HG03039 (cell line): ENCODE data around the gene KLHL40.
"Not testable (repeated sequence)": the region's sequence is repeated elsewhere in the genome, so short reads cannot be mapped to it uniquely, and the experiment has no call there.

Experiments
- ATAC-seq: cut with Tn5 transposase; IDR thresholded peaks from one replicate; pipeline ENCODE4 v1.9.1; 2021; ENCODE audit warnings: mild to moderate bottlenecking, moderate library complexity; ENCODE audit not compliant: unreplicated experiment

Gene KLHL40

GRCh38 chr3:42717306-42717705 is 32.0 kb downstream of the KLHL40 start:
- ATAC-seq = no peak

GRCh38 chr3:42718338-42718737 is 33.0 kb downstream of the KLHL40 start:
- no peak for ATAC-seq

GRCh38 chr3:42719002-42719401 is 33.7 kb downstream of the KLHL40 start:
- ATAC-seq = no peak

DNA sequence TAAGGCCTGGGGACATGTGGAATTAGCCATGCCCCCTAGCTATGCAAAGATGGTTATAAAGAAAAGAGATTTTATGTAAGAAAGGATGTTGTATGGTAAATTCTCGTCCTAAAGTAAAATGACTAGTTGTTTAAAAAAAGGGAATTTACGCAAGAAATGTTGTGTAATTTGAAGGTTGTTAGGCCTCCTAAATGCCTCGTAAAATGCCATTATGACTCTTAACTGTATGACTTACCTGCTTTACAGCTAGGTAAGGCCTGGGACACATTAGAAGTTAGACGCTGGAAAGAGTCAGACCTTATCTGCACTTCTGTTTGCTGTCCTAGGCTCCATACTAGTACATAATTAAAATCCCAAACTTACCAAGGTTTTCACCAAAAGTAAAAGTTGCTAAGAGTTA is 34.8 kb downstream of the KLHL40 start:
- no peak for ATAC-seq

GRCh38 chr3:42721690-42722089 is 36.4 kb downstream of the KLHL40 start:
- no peak for ATAC-seq

DNA sequence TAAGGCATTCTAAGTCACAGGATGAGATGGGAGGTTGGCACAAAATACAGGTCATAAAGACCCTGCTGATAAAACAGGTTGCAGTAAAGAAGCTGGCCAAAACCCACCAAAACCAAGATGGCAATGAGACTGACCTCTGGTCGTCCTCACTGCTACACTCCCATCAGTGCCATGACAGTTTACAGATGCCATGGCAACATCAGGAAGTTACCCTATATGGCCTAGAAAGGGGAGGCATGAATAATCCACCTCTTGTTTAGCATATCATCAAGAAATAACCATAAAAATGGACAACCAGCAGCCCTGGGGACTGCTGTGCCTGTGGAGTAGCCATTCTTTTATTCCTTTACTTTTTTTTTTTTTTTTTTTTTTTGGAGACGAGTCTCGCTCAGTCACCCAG is 37.1 kb downstream of the KLHL40 start:
- ATAC-seq = not testable (repeated sequence)

DNA sequence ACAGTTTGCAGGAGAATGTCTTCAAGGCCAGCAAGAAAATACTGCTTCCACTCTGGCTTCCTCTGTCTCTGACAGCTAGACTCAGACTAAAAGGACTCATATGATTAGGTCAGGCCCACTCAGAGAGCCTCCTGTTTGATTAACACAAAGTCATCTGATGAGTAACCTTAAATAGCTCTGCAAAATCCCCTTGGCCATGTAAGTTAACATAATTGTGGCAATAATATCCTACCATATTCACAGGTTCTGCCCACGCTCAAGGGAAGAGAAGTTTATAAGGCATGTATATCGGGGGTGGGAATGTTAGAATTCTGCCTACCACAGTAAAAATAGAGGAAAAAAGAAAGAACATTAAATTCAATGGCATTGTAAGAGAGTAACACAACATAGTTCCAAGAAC is 37.9 kb downstream of the KLHL40 start:
- no peak for ATAC-seq

GRCh38 chr3:42725454-42725853 is 40.1 kb downstream of the KLHL40 start:
- ATAC-seq = no peak

GRCh38 chr3:42728056-42728455 is 42.7 kb downstream of the KLHL40 start:
- no peak for ATAC-seq

DNA sequence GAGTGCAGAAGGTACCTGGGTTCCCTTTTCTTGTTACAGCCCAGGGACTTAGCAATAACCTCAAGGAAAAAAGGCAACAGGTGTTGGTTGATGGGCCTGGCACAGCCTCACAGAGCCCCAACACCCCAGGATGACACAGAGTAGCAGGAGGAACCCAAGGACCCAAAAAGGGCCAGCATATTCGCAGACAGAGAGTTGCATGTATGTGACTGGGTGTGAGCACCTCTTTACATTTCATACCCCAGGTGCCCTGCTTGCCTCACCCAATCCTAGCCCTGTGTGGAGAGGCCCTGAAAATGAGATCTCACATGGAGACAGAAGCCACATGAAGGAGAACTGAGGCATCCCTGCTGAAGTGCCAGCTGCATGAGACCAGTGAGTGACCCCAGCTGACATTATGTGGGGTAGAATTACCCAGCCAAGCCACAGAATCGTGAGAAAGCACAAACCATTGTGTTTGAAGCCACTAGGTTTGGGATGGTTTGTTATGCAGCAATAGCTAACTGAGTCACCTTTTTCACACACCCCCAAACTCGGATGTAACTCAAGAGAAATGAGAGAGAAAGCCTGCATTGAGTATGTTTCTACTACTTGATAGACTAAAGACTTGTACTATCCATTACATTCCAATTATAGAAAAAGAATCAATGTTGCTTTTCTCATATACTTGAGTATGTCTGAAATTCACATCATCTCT is 43.5 kb downstream of the KLHL40 start:
- no peak for ATAC-seq

DNA sequence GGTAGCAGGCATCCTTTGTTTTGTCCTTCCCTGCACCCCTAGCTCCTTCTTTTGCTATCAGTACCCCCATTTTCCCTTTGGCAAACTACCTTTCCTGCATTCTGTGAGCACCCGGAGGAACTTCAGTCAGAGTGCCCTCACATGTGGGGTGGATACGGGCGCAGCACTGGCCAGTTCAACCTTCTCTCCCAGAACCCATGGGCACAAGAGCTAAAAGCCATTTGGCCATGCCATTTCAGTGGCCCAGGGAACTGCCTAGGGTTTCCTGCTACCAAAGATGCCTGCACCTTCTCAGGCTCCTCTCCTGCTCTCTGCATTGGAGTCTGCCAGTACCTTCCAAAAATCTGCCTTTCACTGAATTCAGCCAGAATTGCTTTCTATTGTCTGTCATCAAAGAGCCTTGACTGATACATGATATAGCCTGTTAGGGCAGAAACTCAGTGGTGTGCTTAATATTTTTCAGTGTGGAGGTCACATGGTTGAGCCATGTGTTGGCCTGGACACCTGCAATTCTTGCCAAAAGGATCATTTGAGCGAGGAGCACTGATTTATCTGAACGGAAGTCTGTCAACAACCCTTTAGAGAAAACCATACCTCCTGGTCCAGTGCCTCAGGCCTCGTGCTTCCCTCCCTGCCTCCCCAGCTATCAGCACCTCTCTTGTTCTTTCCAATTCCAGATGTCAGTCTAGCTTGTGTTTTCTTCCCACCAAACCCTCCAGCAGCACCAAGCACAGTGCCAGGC is 44.2 kb downstream of the KLHL40 start:
- ATAC-seq = no peak

DNA sequence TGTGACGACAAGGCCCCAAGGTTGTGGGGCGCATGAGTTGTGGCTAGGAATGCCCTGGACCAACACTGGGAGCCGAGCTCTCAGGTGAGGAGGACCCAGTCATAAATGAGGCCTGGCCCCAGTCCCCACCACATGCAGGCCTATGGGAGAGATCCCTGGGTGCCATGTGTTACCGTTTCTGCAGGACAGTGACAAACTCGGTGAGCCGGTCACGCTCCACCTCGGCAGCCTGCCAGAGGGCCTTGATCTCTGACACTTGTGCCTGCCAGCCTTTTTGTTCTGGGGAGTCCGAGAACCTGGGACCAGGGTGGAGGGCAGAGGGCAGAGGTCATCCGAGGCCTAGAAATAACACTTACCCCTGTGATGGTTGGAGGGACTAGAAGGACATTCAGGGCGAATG is 45.0 kb downstream of the KLHL40 start:
- ATAC-seq = no peak

GRCh38 chr3:42730706-42731420 is 45.5 kb downstream of the KLHL40 start:
- ATAC-seq = no peak

GRCh38 chr3:42731476-42732195 is 46.3 kb downstream of the KLHL40 start:
- no peak for ATAC-seq

DNA sequence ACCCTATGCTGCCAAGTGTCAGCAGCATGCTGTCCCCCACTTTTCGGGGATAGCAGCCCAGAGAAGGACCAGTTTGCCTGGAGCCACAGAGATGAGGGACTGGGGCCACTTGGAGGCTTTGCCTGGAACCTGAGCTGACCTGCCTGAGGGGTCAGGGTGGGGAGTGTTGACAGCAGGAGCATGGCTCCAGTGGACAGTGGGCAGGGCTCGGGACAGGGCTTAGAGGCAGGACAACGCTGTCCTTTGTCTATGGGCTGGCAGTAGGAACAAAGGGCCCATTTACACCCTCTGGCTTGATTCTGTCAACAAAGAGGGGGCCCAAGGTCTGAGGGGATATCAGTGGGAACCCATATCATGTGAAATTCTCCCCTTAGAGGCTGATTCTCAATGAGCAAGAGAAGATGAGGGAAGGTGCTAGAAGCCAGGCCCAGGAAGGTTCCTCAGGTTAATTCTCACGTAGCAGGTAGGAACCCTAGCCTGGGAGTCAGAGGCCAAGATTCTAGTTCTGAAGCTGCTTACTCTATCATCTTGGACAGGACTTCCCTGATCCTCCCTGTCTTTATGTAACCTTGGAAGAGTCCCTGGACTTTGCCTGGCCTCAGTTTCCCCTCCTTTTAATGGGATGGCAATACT is 47.0 kb downstream of the KLHL40 start:
- no peak for ATAC-seq

GRCh38 chr3:42732829-42733459 is 47.6 kb downstream of the KLHL40 start:
- ATAC-seq = no peak

DNA sequence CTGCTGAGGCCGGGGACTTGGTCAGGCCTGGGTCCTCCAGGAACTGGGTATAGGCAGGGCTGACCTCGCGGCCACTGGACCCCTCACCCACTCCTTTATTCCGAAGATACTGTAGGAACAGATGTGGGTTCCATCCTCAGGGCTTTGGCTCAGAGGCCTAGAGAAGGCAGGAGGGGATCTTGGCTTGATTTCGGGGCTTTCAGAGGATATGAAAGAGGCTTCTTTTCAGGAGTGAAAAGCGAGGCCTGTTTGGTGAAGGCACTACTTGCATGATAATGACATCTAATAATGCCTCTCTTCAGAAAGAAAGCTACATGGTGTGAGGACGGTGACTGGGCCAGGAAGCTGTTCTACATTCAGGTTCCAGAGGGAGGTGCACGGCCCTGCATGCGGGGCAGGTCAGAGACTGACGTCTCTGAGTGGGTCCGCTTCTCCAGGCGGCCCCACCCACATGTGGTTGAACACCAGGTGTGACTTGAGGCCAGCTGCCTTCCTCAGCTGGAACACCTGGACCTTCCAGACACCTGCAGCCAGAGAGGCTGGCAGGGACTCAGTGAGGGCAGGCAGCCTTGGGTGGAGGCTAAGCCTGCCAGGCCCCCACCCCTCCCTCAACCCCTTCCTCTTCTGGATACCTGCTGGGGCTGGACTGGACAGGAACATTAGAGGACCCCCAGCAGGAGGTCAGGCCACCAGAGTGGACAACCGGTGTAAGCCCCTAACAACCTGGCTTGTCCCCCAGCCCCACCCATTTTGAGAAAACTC is 48.3 kb downstream of the KLHL40 start:
- ATAC-seq = no peak

DNA sequence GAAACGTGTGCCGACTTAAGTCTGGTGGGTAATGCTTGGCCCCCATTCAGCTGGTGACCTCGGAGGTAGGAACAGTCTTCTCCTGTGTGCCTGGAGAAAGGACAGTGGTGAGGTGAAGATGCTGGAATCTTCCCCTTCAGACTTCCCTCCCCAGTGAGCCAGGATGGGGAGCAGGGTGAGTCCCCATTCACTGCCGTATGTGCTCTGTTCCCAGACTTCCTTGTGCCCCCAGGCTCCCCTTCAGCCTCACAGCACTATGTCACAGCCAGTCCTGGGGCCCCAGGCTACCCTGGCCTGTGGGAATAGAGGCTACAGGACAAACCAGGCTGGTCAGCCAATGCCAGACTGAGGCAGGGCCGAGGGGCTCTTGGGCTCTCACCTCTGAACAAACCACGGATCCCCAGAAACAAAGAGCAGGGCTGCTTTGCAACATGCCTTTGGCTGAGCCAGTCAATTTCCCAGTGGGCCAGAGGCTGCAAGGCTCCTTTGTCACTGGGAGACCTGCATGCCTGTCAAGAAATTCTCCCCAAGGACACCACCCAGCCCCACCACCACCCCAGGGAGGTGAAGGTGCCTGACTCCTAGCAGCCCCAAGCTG is 49.0 kb downstream of the KLHL40 start:
- ATAC-seq = no peak

DNA sequence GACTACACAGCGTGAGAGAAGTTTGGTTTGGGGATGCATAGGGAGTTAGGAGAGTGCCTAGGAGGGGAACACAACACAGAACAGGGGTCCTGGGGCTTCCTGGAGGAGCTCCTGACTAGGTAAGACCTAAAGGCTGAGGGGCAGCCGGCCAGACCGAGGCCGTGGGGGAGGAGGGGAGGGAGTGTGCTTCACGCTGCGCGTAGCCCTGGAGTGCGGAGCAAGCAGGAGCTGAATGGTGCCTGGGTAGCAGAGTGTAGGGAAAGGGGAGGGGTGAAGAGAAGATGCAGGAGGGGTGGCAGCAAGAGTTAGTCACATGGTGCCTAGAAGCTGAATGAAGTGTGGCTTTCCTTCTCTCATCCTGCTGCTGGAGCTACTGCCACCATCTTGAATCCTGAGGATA is 49.7 kb downstream of the KLHL40 start:
- no peak for ATAC-seq
